Activated CD4-positive, alpha-beta T cell treated with anti-CD3 and anti-CD28 coated beads, Interleukin-2, Interleukin-6, amounts not matched to agents 100 ng/mL and 50 ng/mL, durations not matched to agents 16 hours and 8 hours (primary cell): ENCODE measurements around the gene FSTL3.

Experiments used
- DNase-seq: peaks from one replicate; pipeline ENCODE4 v3.0.0-alpha.2; 2020

FSTL3 gene

DNA sequence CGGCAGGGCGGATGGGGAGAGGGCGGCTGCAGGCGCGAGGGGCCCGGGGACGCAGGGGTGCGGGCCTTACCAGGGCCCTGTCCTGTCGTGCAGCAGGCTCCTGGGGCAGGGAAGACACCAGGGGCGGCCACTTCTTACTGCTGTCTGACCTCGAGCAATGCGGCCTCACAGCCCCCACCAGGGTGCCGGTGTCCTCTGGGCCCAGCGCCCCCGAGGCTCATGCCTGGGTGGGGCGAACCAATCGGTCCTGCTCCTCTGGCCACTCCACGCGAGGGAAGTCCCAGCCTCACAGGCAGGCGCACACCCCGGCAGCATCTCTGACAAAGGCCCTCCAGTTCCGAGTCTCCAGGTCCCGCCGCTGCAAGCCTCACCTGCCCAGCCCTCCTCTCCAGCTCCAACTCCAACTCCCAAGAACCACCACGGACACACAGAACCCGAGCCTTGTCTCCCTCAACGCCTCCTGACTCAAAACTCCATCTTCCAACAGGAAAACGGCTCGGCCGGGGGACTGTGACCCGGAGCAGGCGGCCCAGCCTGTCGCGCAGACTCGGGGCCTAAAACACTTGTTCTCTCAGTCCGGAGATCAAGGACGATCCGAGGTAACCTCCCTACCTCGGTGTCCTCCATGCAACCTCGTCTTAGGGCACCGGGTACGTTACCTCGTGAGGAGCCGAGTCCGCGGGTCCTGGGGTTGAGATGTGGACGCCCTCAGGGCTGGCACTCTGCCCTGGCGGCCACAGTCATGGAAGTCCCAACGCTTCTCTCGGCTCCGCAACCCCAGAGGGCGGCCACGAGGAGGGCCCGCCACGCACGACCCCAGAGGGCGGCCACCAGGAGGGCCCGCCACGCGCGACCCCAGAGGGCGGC, 30.0 kb upstream of the FSTL3 start:
- no peak for DNase-seq

DNA sequence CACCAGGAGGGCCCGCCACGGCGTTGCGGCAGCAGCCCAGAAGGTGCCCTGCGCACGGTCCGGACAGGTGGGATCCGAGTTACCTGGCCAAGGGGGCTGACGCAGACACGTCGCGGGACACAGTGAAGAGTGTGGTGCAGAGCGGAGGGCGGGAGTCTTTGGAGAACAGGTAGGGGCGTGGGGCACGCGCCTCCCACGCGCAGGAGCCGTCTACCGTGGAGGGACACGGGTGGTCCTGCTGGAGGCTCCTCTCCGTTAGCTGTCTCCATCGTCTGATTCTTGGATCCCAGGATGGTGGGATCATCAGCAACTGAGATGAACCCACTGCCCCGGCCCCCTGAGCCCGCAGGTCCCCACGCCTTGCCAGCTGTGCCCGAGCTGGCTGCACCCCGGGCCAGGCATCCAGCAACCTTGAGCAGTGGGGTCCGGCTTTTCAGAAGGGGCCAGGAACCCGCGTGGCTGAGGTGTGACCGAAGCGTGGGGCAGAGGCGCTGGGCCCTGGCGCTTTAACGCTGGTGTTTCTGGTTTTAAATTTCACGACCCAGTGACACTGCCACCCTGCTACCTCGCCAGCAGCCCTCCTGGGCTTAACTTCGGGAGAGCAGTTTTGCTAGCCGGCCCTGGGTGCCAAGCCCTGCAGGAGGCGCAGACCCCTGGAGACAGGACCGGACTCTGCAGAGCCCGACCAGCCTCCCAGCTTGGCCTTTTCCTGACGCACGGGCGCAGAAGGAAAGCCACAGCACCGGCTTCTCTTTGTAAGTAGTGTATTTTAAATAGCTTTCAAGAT, 29.2 kb upstream of the FSTL3 start:
- no peak for DNase-seq

DNA sequence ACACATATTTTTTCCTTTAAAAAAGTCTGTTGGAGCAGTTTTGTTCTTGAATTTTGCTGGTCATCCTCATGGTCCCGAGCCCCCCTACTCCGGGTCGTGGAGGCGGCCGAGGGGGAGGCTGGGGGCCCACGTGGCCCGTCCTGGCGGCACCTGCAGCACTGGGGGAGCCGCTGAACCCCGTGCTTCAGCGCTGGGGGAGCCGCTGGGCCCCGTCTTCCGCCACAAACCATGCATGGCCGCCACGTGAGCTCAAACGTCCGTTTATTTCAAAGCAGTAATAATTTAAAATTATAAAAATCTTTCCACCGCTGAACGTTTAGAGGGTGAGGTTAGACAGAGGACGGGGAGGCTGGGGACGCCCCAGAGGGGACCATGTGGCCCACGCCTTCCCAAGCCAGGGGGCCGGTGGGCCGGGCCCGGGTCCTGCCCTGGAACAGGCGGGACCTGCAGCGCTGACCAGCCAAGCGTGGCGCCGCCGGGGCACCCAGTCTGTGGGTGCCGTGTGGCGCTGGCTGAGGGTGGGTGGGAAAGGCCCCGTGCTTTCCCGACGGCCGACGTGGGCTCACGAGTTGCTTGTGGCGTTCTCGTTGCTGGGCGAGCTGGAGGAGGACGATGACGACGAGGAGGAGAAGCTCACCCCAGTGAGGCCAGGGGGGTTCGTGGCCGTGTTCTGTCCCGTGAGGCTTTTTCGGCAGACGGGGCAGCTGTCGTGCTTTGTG, 28.5 kb upstream of the FSTL3 start:
- DNase-seq: no peak

DNA sequence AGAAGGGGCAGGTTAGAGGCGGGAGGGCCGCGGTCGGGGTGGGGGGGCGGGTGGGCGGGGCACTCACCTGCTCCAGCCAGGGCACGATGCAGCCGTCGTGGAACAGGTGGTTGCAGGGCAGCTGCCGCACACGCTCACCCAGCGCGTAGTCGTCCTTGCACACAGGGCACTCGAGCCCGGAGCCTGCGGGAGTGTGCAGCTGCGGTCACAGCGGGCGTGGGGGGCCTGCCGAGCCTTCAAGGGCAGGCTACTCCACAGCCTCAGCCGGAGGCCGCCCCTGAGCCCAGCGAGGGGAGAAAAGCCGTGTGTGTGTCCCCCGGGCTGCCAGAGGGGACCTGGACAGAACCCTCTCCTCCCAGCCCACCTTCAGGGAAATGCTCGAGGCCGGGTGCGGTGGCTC, 27.9 kb upstream of the FSTL3 start:
- no peak for DNase-seq

DNA sequence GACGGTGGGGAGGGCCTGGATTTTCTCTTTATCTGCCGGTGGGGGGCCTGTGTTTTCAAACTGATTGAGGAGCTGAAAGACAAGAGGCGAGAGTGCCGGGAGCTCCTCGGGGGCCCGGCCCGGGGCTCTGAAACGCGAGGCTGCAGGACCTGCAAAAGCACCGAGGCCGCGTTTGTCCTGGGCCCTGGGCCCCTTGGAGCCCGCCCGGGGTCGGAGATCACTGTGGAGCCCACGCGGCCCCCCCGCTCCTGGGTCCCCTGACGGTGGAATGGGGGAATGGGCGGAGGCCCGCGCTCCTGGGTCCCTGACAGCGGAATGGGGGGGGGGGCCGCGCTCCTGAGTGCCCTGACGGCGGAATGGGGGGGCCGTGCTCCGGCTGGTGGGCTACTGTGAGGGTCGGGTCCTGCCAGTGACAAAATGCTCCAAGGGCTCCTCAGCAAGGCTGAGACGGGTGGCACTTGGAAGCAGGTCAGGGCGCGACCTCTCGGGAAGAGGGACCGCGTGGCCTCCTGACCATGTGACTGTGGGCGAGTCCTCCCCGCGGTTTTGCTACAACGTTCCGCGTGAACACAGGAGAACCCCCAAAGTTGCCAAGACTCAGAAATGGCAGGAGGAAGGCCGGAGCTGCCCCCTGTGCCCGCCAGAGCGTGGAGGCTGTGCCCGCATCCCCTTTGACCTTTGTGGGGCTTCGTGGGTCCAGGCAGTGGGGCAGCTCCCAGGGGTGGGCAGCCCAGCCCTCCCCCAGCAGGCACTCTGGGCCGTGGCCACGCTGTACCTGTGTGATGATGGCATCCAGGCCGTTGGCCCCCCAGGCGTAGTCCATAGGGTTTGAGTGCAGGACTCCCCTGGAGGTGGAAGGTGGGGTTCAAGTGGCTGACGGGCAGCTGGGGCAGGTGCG, 27.0 kb upstream of the FSTL3 start:
- DNase-seq: no peak

GRCh38 chr19:650121-650520, 26.1 kb upstream of the FSTL3 start:
- no peak for DNase-seq

GRCh38 chr19:651114-651818, 24.9 kb upstream of the FSTL3 start:
- no peak for DNase-seq

- DNase-seq: no peak
Measured at GRCh38 chr19:651991-652390, 24.2 kb upstream of the FSTL3 start.

- DNase-seq: no peak
Measured at GRCh38 chr19:652467-653389, 23.5 kb upstream of the FSTL3 start.

DNA sequence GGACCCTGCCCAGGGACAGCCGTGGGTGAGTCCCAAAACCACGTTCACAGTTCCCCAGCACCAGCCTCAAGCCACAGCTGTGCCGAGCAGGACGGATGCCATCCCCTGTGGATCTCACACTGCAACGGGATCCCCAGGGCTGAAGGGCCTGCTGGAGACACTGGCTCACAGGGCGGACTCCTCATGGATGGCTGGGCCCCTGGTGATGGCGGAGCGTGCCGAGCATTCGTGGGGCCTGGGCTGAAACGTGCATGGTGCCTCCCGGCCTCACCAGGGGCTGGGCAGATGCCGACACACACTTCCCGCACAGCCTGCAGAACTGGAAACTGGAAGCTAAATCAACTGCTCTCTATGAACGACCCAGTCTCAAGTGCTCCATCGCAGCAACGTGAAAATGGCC, 22.8 kb upstream of the FSTL3 start:
- DNase-seq: no peak

- DNase-seq: no peak
Measured at GRCh38 chr19:655691-656090, 20.5 kb upstream of the FSTL3 start.

- DNase-seq: no peak
Measured at GRCh38 chr19:656751-657559, 19.2 kb upstream of the FSTL3 start.

DNA sequence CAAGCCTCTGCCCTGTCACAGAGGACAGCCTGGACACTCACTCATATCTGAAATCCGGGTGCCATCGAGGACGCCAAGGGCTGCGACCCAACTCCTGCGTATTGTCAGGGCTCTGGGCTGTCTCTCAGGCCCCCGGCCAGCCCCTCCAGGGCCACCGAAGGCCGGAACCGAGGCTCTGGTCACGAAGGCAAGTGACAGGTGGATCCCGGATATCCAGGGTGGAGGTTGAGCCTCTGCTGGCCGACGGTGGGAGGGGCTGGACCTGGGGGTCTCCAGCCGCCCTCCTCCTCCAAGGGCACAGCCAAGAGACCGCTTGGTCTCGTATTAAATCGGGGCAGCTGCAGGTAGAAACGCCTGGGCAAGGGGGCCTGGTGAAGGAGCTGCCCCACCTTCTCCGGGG, 18.6 kb upstream of the FSTL3 start:
- DNase-seq: no peak

GRCh38 chr19:658059-658839, 17.9 kb upstream of the FSTL3 start:
- DNase-seq: no peak

GRCh38 chr19:658916-659839, 17.0 kb upstream of the FSTL3 start:
- DNase-seq: no peak

GRCh38 chr19:660793-661426, 15.3 kb upstream of the FSTL3 start:
- DNase-seq: no peak
